ENCODE results near the gene MAT1A. TPM values are rescaled to one million over a fixed set of nuclear protein-coding genes. Genes with fewer than 3 reads are reported as not detected.

The MAT1A gene
- total and polyA plus RNA-seq, 2 of the 13 experiments (the other 11 are each of a cell fraction or from before 2014, with no cell fraction given): 57.1 to 76.9 TPM

DNA sequence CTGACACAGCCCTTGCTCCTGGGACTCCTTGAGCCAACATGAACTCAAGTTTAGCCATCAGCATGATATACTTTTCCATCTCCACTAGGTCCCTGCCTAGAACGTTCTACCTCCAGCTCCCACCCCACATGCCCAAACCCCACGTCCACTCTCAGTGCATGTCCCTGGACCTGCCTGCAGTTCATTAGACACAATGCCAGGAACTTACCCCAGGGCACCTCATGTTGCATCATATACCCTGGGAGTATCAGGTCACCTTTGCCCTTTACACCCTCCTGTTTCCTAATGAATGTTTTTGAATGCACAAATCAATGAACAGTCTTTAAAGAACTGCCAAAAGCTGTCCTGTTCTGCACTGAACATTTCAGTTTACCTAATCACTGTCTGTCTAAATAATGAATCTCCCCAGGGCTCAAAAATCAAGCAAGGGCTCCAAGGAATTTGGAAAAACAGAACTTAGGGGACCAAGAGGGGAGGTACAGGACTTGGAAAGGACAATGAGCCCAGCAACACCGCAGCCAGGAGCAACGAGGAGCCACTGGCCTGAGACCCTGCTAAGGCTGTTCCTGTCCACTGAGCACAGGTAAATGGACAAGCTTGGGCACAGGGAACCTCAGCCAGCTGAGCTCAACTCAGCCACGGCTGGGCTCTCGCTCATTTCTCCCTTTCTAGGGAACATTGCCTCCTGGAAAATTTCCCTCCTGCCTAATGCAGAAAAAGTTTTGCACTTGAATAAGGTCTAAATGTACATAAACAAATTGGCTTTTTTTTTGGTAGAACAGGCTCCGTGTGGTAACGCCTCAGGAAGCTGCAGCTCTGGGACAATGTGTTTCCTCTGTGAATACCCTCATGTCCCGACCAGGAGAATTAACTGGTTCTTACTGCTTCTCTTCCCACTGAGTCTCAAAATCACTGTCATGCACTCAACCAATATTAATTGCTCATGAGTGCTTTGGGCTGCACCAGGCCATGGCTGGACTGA is 7.4 kb downstream of the MAT1A start (continued):
- TF ChIP-seq, protein P1, sequence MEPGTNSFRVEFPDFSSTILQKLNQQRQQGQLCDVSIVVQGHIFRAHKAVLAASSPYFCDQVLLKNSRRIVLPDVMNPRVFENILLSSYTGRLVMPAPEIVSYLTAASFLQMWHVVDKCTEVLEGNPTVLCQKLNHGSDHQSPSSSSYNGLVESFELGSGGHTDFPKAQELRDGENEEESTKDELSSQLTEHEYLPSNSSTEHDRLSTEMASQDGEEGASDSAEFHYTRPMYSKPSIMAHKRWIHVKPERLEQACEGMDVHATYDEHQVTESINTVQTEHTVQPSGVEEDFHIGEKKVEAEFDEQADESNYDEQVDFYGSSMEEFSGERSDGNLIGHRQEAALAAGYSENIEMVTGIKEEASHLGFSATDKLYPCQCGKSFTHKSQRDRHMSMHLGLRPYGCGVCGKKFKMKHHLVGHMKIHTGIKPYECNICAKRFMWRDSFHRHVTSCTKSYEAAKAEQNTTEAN (CRISPR knock-in tag; conservative IDR thresholded peaks at IDR 0.05): peak; percentile 69; the same call in 1 of the 2 replicates
- TF ChIP-seq, protein P2, sequence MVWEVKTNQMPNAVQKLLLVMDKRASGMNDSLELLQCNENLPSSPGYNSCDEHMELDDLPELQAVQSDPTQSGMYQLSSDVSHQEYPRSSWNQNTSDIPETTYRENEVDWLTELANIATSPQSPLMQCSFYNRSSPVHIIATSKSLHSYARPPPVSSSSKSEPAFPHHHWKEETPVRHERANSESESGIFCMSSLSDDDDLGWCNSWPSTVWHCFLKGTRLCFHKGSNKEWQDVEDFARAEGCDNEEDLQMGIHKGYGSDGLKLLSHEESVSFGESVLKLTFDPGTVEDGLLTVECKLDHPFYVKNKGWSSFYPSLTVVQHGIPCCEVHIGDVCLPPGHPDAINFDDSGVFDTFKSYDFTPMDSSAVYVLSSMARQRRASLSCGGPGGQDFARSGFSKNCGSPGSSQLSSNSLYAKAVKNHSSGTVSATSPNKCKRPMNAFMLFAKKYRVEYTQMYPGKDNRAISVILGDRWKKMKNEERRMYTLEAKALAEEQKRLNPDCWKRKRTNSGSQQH (CRISPR knock-in tag; IDR thresholded peaks at IDR 0.05; ENCODE audit: low read depth): 0 out of 2 replicates have a peak, but pooled peaks have one; percentile 73
- TF ChIP-seq, protein P3, sequence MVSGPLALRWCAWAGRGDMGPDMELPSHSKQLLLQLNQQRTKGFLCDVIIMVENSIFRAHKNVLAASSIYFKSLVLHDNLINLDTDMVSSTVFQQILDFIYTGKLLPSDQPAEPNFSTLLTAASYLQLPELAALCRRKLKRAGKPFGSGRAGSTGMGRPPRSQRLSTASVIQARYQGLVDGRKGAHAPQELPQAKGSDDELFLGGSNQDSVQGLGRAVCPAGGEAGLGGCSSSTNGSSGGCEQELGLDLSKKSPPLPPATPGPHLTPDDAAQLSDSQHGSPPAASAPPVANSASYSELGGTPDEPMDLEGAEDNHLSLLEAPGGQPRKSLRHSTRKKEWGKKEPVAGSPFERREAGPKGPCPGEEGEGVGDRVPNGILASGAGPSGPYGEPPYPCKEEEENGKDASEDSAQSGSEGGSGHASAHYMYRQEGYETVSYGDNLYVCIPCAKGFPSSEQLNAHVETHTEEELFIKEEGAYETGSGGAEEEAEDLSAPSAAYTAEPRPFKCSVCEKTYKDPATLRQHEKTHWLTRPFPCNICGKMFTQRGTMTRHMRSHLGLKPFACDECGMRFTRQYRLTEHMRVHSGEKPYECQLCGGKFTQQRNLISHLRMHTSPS (CRISPR knock-in tag; IDR thresholded peaks at IDR 0.05; ENCODE audit: low read depth): peak; percentile 90
- no peak for TF ChIP-seq ZZZ3 (CRISPR knock-in tag; IDR thresholded peaks at IDR 0.05; ENCODE audit: borderline replicate concordance)
- TF ChIP-seq, protein P4, sequence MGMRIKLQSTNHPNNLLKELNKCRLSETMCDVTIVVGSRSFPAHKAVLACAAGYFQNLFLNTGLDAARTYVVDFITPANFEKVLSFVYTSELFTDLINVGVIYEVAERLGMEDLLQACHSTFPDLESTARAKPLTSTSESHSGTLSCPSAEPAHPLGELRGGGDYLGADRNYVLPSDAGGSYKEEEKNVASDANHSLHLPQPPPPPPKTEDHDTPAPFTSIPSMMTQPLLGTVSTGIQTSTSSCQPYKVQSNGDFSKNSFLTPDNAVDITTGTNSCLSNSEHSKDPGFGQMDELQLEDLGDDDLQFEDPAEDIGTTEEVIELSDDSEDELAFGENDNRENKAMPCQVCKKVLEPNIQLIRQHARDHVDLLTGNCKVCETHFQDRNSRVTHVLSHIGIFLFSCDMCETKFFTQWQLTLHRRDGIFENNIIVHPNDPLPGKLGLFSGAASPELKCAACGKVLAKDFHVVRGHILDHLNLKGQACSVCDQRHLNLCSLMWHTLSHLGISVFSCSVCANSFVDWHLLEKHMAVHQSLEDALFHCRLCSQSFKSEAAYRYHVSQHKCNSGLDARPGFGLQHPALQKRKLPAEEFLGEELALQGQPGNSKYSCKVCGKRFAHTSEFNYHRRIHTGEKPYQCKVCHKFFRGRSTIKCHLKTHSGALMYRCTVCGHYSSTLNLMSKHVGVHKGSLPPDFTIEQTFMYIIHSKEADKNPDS (CRISPR knock-in tag; IDR thresholded peaks at IDR 0.05): no peak; the same call in 1 of the 2 replicates
- TF ChIP-seq, protein P5, sequence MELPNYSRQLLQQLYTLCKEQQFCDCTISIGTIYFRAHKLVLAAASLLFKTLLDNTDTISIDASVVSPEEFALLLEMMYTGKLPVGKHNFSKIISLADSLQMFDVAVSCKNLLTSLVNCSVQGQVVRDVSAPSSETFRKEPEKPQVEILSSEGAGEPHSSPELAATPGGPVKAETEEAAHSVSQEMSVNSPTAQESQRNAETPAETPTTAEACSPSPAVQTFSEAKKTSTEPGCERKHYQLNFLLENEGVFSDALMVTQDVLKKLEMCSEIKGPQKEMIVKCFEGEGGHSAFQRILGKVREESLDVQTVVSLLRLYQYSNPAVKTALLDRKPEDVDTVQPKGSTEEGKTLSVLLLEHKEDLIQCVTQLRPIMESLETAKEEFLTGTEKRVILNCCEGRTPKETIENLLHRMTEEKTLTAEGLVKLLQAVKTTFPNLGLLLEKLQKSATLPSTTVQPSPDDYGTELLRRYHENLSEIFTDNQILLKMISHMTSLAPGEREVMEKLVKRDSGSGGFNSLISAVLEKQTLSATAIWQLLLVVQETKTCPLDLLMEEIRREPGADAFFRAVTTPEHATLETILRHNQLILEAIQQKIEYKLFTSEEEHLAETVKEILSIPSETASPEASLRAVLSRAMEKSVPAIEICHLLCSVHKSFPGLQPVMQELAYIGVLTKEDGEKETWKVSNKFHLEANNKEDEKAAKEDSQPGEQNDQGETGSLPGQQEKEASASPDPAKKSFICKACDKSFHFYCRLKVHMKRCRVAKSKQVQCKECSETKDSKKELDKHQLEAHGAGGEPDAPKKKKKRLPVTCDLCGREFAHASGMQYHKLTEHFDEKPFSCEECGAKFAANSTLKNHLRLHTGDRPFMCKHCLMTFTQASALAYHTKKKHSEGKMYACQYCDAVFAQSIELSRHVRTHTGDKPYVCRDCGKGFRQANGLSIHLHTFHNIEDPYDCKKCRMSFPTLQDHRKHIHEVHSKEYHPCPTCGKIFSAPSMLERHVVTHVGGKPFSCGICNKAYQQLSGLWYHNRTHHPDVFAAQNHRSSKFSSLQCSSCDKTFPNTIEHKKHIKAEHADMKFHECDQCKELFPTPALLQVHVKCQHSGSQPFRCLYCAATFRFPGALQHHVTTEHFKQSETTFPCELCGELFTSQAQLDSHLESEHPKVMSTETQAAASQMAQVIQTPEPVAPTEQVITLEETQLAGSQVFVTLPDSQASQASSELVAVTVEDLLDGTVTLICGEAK (IDR thresholded peaks at IDR 0.05): no peak
- TF ChIP-seq, protein P5 (CRISPR knock-in tag; IDR thresholded peaks at IDR 0.05): no peak
- no peak for TF ChIP-seq IRX3 (CRISPR knock-in tag; IDR thresholded peaks at IDR 0.05; ENCODE audit: borderline replicate concordance, low read depth)
- TF ChIP-seq MEIS1 (CRISPR knock-in tag; IDR thresholded peaks at IDR 0.05; ENCODE audit: borderline replicate concordance): peak; percentile 87; the same call in 1 of the 2 replicates
- TF ChIP-seq SAP130 (CRISPR knock-in tag; IDR thresholded peaks at IDR 0.05; ENCODE audit: low read depth): peak; percentile 62
- TF ChIP-seq EHMT2 (IDR thresholded peaks at IDR 0.05; ENCODE audit: borderline replicate concordance, low read depth, low read length): no peak

Measured in HepG2 (cell line).